Fibroblast of mammary gland (primary cell): ENCODE results near the gene RAP2A.

Experiments
- DNase-seq: peaks from one replicate; pipeline ENCODE4 v3.0.0-alpha.2; 2010; ENCODE audit warnings: low read depth
- H3K4me3 ChIP-seq: 2 replicates; pipeline ENCODE4 v1.5.1; 2011; ENCODE audit warnings: low read depth, mild to moderate bottlenecking, low read length, moderate library complexity; ENCODE audit not compliant: control insufficient read depth
- TF ChIP-seq, protein P1 (sequence below): conservative IDR thresholded peaks from 2 replicates; pipeline ENCODE4 v1.5.1; 2011; ENCODE audit warnings: low read depth, low read length, inconsistent platforms; ENCODE audit not compliant: control insufficient read depth, insufficient read depth

RAP2A gene

DNA sequence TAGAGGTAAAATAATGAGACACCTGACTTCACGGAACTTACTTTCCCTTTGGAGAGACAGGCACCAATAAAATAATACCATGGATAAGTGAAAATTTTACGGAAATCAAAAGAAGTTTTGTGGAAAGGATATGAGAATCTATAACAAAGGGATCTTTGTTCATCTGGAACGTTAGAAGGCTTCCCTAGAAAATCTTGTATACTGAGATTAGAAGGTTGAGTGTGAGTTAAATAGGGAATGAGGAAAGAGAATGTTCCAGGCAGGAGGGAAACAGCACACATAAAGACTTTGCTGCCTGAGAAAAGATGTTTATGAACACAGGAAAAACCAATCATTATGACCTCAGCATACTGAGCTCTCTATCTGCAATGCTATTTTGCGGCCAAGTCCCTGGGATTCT is 19.6 kb upstream of the RAP2A start:
- TF ChIP-seq, protein P1, sequence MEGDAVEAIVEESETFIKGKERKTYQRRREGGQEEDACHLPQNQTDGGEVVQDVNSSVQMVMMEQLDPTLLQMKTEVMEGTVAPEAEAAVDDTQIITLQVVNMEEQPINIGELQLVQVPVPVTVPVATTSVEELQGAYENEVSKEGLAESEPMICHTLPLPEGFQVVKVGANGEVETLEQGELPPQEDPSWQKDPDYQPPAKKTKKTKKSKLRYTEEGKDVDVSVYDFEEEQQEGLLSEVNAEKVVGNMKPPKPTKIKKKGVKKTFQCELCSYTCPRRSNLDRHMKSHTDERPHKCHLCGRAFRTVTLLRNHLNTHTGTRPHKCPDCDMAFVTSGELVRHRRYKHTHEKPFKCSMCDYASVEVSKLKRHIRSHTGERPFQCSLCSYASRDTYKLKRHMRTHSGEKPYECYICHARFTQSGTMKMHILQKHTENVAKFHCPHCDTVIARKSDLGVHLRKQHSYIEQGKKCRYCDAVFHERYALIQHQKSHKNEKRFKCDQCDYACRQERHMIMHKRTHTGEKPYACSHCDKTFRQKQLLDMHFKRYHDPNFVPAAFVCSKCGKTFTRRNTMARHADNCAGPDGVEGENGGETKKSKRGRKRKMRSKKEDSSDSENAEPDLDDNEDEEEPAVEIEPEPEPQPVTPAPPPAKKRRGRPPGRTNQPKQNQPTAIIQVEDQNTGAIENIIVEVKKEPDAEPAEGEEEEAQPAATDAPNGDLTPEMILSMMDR = no peak
- DNase-seq = no peak
- H3K4me3 ChIP-seq = no peak overlapping the region

DNA sequence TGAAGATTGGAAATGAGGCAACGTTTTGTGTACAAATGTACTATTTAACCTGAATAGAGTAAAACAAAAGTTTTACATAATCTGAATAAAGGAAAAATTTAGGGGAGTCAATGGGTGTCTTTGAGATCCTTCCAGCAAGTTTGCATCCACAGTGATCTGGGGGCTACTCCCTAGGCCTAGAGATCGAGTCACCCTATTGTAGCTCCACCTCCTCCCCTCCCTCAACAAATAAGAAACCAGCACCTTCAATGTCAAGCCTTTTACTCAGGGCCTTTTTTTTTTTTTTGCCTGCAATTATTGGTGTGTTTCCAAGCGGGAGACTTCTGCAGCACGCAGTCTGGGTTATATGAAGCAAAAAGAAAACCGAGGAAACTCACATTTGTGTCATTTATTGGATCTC is 16.3 kb upstream of the RAP2A start:
- no peak overlapping the region for H3K4me3 ChIP-seq
- DNase-seq = no peak
- TF ChIP-seq, protein P1 = no peak

DNA sequence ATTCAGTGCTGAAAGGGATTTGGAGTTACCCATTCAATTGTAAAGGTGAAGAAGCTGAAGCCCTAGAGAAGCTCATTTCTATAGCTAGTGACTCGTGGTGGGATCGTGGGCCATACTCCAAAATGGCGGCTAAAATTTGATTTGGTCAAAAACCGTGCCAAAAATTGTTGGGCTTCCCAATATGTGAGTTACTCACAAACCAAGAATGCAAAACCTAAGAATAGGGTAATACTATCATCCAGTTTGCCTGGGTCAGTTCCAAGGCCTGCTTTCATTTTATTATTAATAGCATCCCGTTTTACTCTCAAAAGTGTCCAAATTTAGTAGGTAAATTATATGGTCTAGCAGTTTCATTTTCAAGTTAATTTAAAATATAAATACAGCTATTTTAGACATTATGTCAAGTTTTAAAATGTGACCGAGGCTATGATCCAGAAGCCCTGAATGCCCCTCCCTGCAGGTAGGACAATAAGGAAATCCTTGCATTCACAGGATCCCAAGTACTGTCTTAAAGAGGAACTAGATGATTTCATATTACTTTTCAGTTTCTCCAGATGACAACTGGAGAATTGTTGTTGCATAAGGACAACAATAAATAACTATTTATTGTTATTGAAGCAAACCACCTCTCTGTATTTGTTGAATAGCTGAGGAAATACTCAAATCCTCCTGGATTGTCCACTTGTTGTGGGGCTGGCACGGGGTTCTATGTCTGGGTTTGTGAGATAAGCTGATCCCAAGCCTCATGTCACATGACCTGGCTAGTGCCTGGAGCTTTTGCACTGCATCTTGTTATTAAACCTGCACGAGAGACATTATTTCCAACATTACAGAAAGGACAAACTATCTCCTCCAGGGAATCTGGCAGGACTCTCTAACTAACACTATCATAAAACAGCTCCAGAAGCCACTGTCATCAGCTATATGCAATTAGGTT is 11.6 kb upstream of the RAP2A start:
- TF ChIP-seq, protein P1 = no peak
- no peak overlapping the region for H3K4me3 ChIP-seq
- DNase-seq = peak; percentile 51

DNA sequence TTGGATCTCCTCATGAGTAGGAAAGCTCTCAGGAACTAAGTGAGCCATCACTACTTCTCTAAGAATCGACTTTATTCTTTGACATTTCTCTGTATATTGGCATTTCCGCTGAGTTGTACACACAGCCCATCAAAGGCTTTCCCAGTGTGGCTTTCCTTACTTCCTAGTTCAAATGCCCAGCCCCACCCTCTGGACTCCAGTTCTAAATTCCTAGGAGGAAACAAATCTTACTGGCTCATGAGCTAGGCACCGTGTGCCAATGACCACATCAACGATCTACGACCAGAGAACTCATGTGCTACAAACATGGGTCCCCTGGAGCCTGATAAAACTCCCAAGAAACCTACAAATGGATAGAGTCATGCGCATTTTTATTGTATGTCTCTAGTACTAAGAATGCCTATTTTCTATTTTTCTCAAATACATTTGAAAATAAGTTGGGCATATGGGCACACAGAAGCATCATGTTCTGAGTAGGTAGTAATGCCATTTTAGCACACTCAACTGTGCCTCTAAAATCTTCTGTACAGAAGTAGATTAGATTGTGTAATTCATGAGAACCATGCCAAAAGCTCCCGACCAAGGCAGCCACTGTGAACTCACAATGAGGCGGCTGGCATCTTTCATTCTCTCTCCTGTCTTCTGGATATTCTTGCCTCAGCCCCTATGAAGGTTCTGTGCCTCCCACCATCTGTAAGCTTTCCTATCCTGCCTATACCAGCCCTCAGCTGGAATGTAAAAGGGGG is 10.5 kb upstream of the RAP2A start:
- DNase-seq = peak; percentile 21
- no peak overlapping the region for H3K4me3 ChIP-seq
- TF ChIP-seq, protein P1 = no peak

DNA sequence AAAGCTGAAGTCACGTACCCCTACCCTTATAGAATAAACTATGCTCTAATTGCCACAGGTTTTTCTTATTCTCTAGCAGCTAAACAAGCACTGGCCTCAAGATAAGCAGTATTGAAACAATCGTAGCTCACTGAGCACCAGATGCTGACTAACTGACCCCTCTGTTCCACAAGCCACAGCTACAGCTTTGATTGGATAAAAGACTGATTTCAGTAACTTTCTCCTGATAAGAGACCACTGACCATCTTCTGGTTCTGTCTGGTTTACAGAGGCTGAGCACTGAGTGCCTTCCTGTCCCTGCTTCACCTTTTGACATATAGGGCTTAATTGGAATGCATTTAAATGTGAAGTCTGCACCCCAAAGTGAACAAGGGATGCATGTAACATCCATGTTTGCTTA is 8.4 kb upstream of the RAP2A start:
- DNase-seq = no peak
- TF ChIP-seq, protein P1 = no peak
- no peak overlapping the region for H3K4me3 ChIP-seq

- TF ChIP-seq, protein P1 = no peak
- DNase-seq = no peak
- no peak overlapping the region for H3K4me3 ChIP-seq
These were observed 7.3 kb upstream of the RAP2A start for GRCh38 chr13:97426695-97427094.
